ENCODE data around the gene CASQ1.

DNA sequence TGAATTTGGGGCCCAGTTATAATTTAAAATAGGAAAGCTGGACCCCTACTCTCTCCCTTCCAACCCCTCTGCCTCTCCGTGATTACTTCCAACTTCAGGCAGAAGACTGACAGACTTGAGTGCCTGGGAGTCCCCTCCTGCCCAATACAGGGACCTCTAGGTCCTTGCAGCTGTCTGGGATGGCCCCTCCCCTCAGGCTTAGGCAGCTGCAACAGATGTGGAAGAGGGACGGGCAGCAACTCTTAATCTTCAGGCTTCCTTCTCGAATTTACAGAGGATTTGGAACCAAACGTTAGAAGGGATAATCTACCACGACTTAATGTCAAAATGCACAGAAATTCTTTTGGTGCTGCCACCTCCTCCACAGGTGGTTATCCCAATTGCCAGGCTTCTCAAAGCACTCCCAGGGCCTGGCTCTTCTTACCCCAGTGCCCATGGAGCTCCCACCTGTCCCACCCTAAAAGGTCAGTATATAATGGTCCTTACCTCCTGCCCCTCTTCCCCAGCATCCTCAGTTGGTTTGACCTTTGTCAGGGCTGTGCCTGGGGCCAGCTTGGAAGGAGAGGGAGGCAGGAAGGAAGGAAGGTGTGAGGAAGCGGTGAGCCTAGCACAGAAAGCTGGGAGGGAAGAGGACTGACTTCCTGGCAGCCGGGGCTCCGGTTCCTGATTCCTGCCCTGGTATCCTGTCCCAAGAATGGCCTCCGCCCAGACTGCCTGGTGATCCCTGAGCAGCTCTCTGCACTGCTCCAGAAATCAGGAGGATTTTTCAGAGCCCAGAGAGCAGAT lies 17.6 kb downstream of the CASQ1 start:
- no peak for TF ChIP-seq CTCF (IDR thresholded peaks at IDR 0.05)
- TF ChIP-seq RORB (CRISPR knock-in tag; IDR thresholded peaks at IDR 0.05): no peak
- TF ChIP-seq SP1 (CRISPR knock-in tag; conservative IDR thresholded peaks at IDR 0.05): no peak
- TF ChIP-seq E2F1 (CRISPR knock-in tag; IDR thresholded peaks at IDR 0.05): no peak
- TF ChIP-seq ZBTB21 (CRISPR knock-in tag; IDR thresholded peaks at IDR 0.05; ENCODE audit: borderline replicate concordance): no peak
- TF ChIP-seq, protein P1, sequence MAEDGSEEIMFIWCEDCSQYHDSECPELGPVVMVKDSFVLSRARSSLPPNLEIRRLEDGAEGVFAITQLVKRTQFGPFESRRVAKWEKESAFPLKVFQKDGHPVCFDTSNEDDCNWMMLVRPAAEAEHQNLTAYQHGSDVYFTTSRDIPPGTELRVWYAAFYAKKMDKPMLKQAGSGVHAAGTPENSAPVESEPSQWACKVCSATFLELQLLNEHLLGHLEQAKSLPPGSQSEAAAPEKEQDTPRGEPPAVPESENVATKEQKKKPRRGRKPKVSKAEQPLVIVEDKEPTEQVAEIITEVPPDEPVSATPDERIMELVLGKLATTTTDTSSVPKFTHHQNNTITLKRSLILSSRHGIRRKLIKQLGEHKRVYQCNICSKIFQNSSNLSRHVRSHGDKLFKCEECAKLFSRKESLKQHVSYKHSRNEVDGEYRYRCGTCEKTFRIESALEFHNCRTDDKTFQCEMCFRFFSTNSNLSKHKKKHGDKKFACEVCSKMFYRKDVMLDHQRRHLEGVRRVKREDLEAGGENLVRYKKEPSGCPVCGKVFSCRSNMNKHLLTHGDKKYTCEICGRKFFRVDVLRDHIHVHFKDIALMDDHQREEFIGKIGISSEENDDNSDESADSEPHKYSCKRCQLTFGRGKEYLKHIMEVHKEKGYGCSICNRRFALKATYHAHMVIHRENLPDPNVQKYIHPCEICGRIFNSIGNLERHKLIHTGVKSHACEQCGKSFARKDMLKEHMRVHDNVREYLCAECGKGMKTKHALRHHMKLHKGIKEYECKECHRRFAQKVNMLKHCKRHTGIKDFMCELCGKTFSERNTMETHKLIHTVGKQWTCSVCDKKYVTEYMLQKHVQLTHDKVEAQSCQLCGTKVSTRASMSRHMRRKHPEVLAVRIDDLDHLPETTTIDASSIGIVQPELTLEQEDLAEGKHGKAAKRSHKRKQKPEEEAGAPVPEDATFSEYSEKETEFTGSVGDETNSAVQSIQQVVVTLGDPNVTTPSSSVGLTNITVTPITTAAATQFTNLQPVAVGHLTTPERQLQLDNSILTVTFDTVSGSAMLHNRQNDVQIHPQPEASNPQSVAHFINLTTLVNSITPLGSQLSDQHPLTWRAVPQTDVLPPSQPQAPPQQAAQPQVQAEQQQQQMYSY (CRISPR knock-in tag; IDR thresholded peaks at IDR 0.05): no peak
- TF ChIP-seq, protein P2, sequence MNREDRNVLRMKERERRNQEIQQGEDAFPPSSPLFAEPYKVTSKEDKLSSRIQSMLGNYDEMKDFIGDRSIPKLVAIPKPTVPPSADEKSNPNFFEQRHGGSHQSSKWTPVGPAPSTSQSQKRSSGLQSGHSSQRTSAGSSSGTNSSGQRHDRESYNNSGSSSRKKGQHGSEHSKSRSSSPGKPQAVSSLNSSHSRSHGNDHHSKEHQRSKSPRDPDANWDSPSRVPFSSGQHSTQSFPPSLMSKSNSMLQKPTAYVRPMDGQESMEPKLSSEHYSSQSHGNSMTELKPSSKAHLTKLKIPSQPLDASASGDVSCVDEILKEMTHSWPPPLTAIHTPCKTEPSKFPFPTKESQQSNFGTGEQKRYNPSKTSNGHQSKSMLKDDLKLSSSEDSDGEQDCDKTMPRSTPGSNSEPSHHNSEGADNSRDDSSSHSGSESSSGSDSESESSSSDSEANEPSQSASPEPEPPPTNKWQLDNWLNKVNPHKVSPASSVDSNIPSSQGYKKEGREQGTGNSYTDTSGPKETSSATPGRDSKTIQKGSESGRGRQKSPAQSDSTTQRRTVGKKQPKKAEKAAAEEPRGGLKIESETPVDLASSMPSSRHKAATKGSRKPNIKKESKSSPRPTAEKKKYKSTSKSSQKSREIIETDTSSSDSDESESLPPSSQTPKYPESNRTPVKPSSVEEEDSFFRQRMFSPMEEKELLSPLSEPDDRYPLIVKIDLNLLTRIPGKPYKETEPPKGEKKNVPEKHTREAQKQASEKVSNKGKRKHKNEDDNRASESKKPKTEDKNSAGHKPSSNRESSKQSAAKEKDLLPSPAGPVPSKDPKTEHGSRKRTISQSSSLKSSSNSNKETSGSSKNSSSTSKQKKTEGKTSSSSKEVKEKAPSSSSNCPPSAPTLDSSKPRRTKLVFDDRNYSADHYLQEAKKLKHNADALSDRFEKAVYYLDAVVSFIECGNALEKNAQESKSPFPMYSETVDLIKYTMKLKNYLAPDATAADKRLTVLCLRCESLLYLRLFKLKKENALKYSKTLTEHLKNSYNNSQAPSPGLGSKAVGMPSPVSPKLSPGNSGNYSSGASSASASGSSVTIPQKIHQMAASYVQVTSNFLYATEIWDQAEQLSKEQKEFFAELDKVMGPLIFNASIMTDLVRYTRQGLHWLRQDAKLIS (CRISPR knock-in tag; IDR thresholded peaks at IDR 0.05; ENCODE audit: borderline replicate concordance): no peak

Data from WTC11 (cell line).